Hematopoietic multipotent progenitor cell treated with erythropoietin and hydrocortisone succinate and interleukin-3 and kit ligand, for 15 days (in vitro differentiated cells): ENCODE data around the gene USP2.

Experiments
- DNase-seq: peaks from one replicate; pipeline ENCODE4 v3.0.0-alpha.2; 2015; ENCODE audit warnings: low spot score

The USP2 gene

DNA sequence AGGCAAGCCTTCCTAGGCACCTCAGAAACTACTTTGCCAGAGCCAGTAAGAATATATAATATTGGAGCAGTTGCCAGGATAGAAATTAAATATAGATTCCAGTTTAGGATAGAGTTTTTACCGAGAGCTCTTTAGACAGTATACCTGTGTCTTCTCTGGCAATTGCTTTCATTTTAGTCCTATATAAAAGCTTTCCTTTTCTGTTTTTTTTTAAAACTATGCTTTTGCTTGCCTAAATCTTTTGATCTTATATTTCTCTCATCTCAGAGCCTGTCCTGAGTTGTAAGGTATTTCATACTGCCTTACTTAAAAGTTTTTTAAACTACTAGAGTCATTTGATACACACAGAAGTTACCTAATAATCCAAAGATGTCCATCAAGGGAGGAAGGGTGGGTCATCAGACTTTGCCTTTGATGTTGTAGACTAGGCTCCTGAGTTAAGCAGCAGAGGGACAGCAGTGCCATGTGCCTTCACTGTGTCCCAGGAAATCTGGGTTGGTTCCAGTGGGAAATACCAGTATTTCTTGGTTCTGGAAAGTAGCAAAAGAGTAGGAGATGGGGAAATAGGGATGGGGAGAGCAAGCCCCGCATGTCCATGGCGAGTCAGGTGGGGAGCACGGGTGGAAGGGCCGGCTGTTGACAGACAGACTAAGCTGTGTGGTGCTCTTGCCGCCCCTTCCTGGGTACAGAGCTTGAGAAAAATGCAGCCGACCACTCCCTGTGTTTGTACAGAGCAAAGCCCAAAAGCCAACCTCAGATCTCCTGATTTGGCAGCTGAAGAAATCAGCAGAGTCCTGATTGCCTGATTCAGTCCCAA, 75.7 kb downstream of the USP2 start:
- no peak for DNase-seq
